Measurements from ENCODE around the gene ASXL2. TPM values are rescaled to one million over a fixed set of nuclear protein-coding genes. Genes with fewer than 3 reads are reported as not detected.

The ASXL2 gene
- total and polyA plus RNA-seq, 2 of the 13 experiments (the other 11 are each of a cell fraction or from before 2014, with no cell fraction given) = 12.1 to 19.2 TPM

- peaks cover 7% of the 10 kb centered on the region for H3K79me2 ChIP-seq (ENCODE audit: insufficient read depth, low read length)
- H2AFZ ChIP-seq (ENCODE audit: low read length) = no peak overlapping the region
- intact Hi-C loops (cut with micrococcal nuclease; ENCODE audit: unreplicated experiment) (no loop called here), in situ Hi-C loops (cut with HindIII; ENCODE audit: extremely low pct_ligation_motif_present, low pct_unique_long_range_greater_than_20kb) (no loop called here)
- no peak overlapping the region for H3K4me3 ChIP-seq (replicated peaks in 1 of 3; ENCODE audit: insufficient read depth in 1 of 3, low read depth in 2 of 3, low read length in 3 of 3)
- H3K27me3 ChIP-seq (ENCODE audit: control insufficient read depth in 1 of 2, insufficient read depth in 2 of 2, low read length in 2 of 2) = no peaks in the 10 kb centered on the region
- no peak overlapping the region for H3K27ac ChIP-seq (ENCODE audit: extremely low read length, insufficient read depth, low read length)
- no peak overlapping the region for H3K4me2 ChIP-seq (ENCODE audit: low read depth, low read length)
- no peak for TF ChIP-seq ZNF556 (CRISPR knock-in tag; IDR thresholded peaks at IDR 0.05; ENCODE audit: borderline replicate concordance)
- TF ChIP-seq SNAI1 (CRISPR knock-in tag; IDR thresholded peaks at IDR 0.05; ENCODE audit: borderline replicate concordance) = no peak
- TF ChIP-seq RNF2 (conservative IDR thresholded peaks at IDR 0.05; ENCODE audit: low read depth) = no peak
- TF ChIP-seq ZNF550 (CRISPR knock-in tag; IDR thresholded peaks at IDR 0.05; ENCODE audit: borderline replicate concordance) = no peak
- TF ChIP-seq ZNF484 (CRISPR knock-in tag; IDR thresholded peaks at IDR 0.05; ENCODE audit: borderline replicate concordance, low read depth) = no peak
- TF ChIP-seq NONO (IDR thresholded peaks at IDR 0.05) = no peak
- TF ChIP-seq NONO (CRISPR knock-in tag; conservative IDR thresholded peaks at IDR 0.05) = no peak
- TF ChIP-seq ZBTB43 (CRISPR knock-in tag; conservative IDR thresholded peaks at IDR 0.05) = no peak
- TF ChIP-seq ZNF557 (CRISPR knock-in tag; IDR thresholded peaks at IDR 0.05) = no peak
- TF ChIP-seq ZNF644 (CRISPR knock-in tag; IDR thresholded peaks at IDR 0.05; ENCODE audit: low read depth) = no peak
- no peak for TF ChIP-seq SRF (IDR thresholded peaks at IDR 0.05; ENCODE audit: low read depth, low read length)
- TF ChIP-seq SYNCRIP (IDR thresholded peaks at IDR 0.05; ENCODE audit: insufficient read depth, low read depth, low read length) = no peak
- no peak for TF ChIP-seq ZNF850 (CRISPR knock-in tag; conservative IDR thresholded peaks at IDR 0.05)
- H3K4me1 ChIP-seq (ENCODE audit: insufficient read depth, low read length) = peaks cover 31% of the 10 kb centered on the region
- no peaks in the 10 kb centered on the region; the same call in none of the 2 replicates for H4K20me1 ChIP-seq (ENCODE audit: insufficient read depth, low read length)
- DNase-seq (ENCODE audit: low spot score) (no peak), FAIRE-seq (no peak), ATAC-seq (no peak)
- H3K9me3 ChIP-seq (ENCODE audit: low read length) = no peaks in the 10 kb centered on the region
- TSS peak; percentile 9 for BruUV-seq (replicated peaks)
- CTCF ChIA-PET (ENCODE audit: low intra/inter-chr PET ratio, low total read pairs) = interaction anchor here (0.6 kb wide), 1 partner anchor 22 kb away, joined by 3 read pairs; no protein-coding TSS in a partner anchor
- peaks cover 11 to 44% of the 10 kb centered on the region in 2 experiments for H3K36me3 ChIP-seq (replicated peaks in 1 of 2; ENCODE audit: control insufficient read depth in 1 of 2, insufficient read depth in 2 of 2, low read length in 2 of 2)
- no peak overlapping the region for H3K9ac ChIP-seq (ENCODE audit: insufficient read depth, low read depth, low read length)
- POLR2A ChIA-PET = interaction anchor here (1.0 kb wide), 1 partner anchor 84 kb away, joined by 3 read pairs; the partner anchor contains the start of gene ASXL2
- 92% methylated on average over 4 of the region's 4 CpGs for WGBS (ENCODE audit: low lambda C conversion rate)
Observed at GRCh38 chr2:25794544-25795276, 83.6 kb downstream of the ASXL2 start.
